Nucleus accumbens (tissue), 56 donors: ENCODE measurements around the gene NCOA6.

Experiments
- DNase-seq, 56 donors: peaks; one replicate each; lab custom pipeline; 2025; lab: John Stamatoyannopoulos, UW

NCOA6 gene

GRCh38 chr20:34706912-34707784 is 118.3 kb downstream of the NCOA6 start:
- DNase-seq = no peak

DNA sequence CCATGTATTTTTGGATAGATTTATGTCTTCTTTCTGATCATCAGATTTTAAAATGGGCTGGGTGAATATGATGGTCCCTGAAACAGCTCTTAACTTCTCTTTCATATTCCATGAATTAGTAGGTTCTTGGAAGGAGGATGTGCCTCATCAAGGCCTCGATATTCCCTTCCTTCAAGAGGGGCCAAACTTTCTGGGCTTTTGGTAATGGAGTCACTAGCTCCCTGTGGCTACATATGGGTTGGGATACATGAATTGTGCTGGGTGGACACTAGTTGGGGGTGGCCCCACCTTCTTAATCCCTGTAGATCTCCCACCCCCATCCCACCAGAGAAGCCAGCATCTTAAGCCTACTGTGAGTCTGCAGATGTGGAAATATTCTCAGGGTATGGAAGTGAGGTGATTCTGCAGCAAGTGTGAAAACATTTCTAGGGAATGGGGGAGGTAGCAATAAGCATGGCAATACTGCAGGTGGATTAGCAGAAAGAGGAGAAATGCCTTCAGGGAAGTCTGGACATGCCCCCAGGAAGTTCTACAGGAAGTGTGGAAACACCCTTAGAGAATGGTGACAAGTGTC is 119.1 kb downstream of the NCOA6 start:
- no peak for DNase-seq

DNA sequence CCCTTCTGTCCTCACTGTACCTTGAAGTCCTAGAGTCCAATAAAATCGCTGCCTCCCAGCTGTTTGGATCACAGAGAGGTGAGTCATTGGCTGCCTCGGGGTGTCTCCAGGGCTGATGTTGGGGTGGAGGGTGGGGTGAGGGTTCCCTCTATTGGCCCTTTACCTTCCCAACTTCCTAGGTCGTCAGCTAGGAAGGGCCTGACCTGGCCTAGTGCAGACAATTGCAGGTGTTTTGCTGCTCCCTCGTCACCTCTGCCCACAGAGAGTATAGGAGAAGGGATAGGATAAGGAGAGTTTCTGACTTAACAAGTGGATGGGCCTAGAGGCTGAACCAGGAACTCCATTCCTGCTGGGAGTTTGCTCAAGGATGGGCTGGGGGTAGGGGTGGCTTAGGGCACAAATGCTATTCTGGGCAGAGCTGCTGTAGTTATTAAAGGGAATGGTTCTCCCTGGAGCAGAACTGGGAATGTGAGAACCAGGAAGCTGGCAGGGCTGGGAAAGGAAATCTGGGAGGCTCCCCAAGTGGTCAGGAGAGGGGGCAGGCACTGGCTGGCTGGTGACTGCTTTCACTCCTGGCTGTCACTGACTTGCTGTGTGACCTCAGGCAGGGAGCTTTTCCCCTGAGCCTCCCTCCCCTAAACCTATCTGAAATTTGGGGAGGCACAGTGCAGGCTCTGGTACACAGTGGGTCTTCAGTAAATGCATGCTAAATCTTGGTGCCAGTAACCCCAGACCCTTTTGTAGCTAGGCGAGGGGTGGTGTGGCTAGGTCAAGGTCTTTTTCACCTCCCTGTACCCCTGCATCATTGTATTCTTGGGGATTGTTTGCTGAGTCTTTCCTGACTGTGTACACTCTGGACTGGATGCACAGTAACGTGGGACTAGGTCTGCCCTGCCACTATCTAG is 119.8 kb downstream of the NCOA6 start:
- DNase-seq = peak in 6 of 56 donors; percentile 9 to 30 (median 14)

DNA sequence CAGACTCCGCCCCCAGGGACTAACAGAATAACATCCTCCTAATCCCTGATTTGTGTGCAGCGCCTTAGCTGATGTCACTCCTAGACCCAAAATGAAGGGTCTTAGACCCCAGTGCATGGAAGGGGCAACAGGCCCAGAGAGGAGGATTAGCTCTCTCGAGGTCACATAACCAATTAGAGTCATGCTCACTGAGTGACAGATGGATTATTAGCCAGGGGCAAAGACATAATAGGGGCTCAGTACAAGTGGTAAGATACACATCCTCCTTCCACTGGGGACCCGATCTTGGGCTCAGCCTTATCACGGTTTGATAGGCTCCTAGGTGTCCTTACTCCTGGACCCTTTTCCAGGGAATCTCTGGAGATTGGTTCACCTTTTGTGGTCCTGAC is 120.4 kb downstream of the NCOA6 start:
- DNase-seq = no peak

GRCh38 chr20:34704177-34705007 is 121.1 kb downstream of the NCOA6 start, which contains the start of gene TP53INP2:
TP53INP2 (plus strand) TSS chr20:34704344; CDS start chr20:34708740, 4,396 bp downstream.
- peak; percentile 49 to 94 (median 88) for DNase-seq

- DNase-seq = peak in 8 of 56 donors; percentile 38 to 67 (median 46)
Measured at GRCh38 chr20:34703424-34704176, 121.9 kb downstream of the NCOA6 start.

GRCh38 chr20:34703061-34703423 is 122.4 kb downstream of the NCOA6 start:
- DNase-seq = no peak

DNA sequence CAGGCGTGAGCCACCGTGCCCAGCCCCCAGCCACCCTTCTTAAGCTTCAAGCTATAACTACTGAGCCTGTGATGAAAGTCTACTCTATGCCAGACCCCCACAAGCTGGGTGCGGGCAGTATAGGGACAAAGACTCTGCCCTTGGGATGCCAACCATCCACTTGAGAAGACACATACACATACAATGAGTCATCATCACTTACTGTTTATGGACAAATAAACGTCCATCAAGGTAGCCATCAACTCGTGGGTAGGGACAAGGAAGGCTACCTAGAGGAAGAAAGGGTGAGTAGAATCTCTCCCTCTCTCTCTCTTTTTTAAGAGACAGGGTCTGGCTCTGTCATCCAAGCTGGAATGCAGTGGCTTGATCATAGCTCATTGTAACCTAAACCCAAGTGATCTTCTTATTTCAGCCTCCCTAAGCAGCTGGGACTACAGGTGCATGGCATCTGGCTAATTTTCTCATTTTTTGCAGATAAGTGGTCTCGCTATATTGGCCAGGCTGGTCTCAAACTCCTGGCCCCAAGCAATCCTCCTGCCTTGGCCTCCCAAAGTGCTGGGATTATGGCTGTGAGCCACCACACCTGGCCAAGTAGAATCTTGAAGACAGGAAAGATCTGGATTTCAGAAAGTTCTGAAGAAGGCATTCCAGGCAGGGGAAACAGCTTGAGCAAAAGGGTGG is 123.9 kb downstream of the NCOA6 start:
- DNase-seq = no peak

GRCh38 chr20:34693414-34693813 is 132.0 kb downstream of the NCOA6 start:
- peak in 3 of 56 donors; percentile 7 to 15 (median 8) for DNase-seq

GRCh38 chr20:34691838-34692237 is 133.6 kb downstream of the NCOA6 start:
- no peak for DNase-seq

DNA sequence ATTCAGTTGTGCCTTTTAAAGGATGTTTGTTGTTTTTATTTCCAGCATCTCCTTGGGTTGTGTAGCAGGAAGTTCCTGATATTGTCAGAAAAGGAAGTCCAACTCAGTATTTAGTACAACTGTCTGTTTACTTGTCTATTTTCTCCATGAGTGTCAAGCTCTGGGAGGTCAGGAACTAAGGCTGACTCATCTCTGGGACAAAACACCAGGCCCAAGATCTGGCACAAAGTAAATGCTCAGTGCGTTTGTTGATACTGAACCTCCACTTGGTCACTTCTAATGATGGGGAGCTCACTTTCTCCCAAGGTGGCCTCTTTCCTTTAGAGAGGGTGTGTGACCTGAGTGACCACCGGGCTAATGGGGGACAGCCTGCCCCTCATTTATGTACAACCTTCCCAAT is 136.0 kb downstream of the NCOA6 start:
- DNase-seq = no peak

- no peak for DNase-seq
Measured at GRCh38 chr20:34683667-34684066, 141.8 kb downstream of the NCOA6 start.

DNA sequence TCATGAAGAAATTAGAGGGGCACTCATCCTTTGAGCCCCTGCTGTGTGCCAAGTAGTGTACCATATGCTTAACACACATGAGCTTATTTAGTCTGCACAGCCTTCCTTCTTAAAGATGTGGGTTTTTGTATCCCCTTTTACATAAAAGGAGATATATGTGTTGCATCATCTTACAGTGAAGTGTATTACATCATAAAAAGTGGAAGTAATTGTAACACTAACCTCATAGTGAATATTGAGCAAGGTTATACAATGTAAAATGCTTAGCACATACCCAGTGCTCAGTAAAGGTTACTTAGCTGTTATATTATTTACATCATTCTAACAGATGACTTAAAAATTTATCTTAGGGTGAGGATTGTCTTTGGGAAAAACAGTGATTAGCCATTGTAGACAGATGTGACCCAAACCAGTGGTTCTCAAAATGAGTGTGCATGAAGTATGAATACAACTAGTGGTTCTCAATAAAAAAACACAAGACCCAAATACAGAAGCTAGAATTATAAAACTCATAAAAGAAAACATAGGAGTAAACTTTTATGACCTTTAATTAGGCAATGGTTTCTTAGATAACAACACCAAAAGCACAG is 144.8 kb downstream of the NCOA6 start:
- DNase-seq = no peak

GRCh38 chr20:34676642-34677373 is 148.6 kb downstream of the NCOA6 start, which contains the start of gene PIGU:
PIGU (minus strand) TSS chr20:34677092; CDS start chr20:34677085, 7 bp downstream.
- DNase-seq = peak; percentile 59 to 99 (median 93)

- peak in 1 of 56 donors; percentile 40 for DNase-seq
Measured at GRCh38 chr20:34675993-34676641, 149.3 kb downstream of the NCOA6 start.

DNA sequence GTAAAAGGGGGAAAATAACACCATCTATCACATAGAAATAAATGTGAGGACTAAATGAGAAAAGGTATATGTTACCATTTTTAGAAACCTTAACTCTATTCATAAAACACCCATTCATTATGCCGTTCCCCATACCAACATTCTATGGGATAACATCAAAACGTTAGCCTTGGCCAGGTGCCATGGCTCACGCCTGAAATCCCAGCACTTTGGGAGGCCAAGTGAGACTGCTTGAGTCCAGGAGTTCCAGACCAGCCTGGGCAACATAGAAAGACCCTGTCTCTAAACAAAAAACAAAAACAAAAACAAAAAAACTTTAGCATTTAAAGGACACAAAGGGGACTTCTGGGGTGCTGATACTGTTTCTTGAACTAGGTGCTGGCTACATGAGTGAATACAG is 149.9 kb downstream of the NCOA6 start:
- no peak for DNase-seq

DNA sequence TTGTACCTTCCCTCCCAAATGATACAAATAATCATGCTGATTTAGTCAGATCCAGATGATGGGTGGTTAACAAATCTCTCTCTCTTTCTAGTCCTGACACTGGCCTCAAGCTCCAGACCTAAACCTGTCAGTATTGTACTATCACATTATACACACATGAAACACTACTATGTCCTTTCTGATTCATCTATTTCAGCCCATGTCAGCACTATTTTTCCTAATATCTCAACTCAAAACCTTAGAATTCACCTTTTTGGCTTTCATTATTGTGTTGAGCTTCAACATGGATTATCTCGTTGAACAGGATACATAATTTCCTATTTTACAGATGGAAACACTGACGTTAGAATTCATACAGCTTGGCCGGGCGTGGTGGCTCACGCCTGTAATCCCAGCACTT is 152.0 kb downstream of the NCOA6 start:
- no peak for DNase-seq
